ENCODE results near the gene PLXNA2. TPM values are rescaled to one million over a fixed set of nuclear protein-coding genes. Genes with fewer than 3 reads are reported as not detected.

Gene PLXNA2
- total RNA-seq, 2 donors from 2014 or later: 23.4 to 40.6 TPM

GRCh38 chr1:208100106-208100505 lies 144.1 kb downstream of the PLXNA2 start:
- intact Hi-C loops (cut with DNase I): loop anchor here in 1 of 2 donors (1.0 kb wide), 1 partner anchor 92 kb away; no protein-coding TSS in a partner anchor
- peak; percentile 1 for DNase-seq (ENCODE audit: low spot score)

- intact Hi-C loops (cut with DNase I): loop anchor here in 1 of 2 donors (10.0 kb wide), 1 partner anchor 74 kb away; no protein-coding TSS in a partner anchor
- peak; percentile 26 for DNase-seq (ENCODE audit: low spot score)
Measured at GRCh38 chr1:208098773-208099172, 145.4 kb downstream of the PLXNA2 start.

GRCh38 chr1:208093754-208094719 lies 150.1 kb downstream of the PLXNA2 start:
- intact Hi-C loops (cut with DNase I): loop anchor here in 1 of 2 donors (10.0 kb wide), 1 partner anchor 69 kb away; no protein-coding TSS in a partner anchor
- peak; percentile 87 for DNase-seq (ENCODE audit: low spot score)

- DNase-seq (ENCODE audit: low spot score): no peak
- intact Hi-C loops (cut with DNase I): loop anchor here in 1 of 2 donors (10.0 kb wide), 1 partner anchor 68 kb away; no protein-coding TSS in a partner anchor
Measured at GRCh38 chr1:208093046-208093445, 151.1 kb downstream of the PLXNA2 start.

- no peak for DNase-seq (ENCODE audit: low spot score)
- intact Hi-C loops (cut with DNase I): loop anchor here in 1 of 2 donors (10.0 kb wide), 1 partner anchor 66 kb away; no protein-coding TSS in a partner anchor
Measured at GRCh38 chr1:208090388-208091301, 153.5 kb downstream of the PLXNA2 start.

- intact Hi-C loops (cut with DNase I): loop anchor here in 1 of 2 donors (10.0 kb wide), 1 partner anchor 65 kb away; no protein-coding TSS in a partner anchor
- no peak for DNase-seq (ENCODE audit: low spot score)
Measured at GRCh38 chr1:208089761-208090370, 154.3 kb downstream of the PLXNA2 start.

GRCh38 chr1:208089149-208089548 lies 155.0 kb downstream of the PLXNA2 start:
- no peak for DNase-seq (ENCODE audit: low spot score)
- intact Hi-C loops (cut with DNase I): no loop called here

- intact Hi-C loops (cut with DNase I): no loop called here
- no peak for DNase-seq (ENCODE audit: low spot score)
Measured at GRCh38 chr1:208088319-208088718, 155.9 kb downstream of the PLXNA2 start.

GRCh38 chr1:208085655-208086515 lies 158.3 kb downstream of the PLXNA2 start:
- intact Hi-C loops (cut with DNase I): no loop called here
- DNase-seq (ENCODE audit: low spot score): peak; percentile 5

GRCh38 chr1:208084764-208085163 lies 159.4 kb downstream of the PLXNA2 start:
- intact Hi-C loops (cut with DNase I): no loop called here
- DNase-seq (ENCODE audit: low spot score): no peak

GRCh38 chr1:208084220-208084619 lies 160.0 kb downstream of the PLXNA2 start:
- intact Hi-C loops (cut with DNase I): no loop called here
- peak; percentile 72 for DNase-seq (ENCODE audit: low spot score)

- intact Hi-C loops (cut with DNase I): no loop called here
Measured at GRCh38 chr1:208083715-208084085, 160.5 kb downstream of the PLXNA2 start.

GRCh38 chr1:208083016-208083714 lies 161.0 kb downstream of the PLXNA2 start:
- DNase-seq (ENCODE audit: low spot score): peak; percentile 38
- intact Hi-C loops (cut with DNase I): no loop called here

More at GRCh38 chr1:208083715-208084085, 160.5 kb downstream of the PLXNA2 start:
- DNase-seq (ENCODE audit: low spot score): peak; percentile 0

GRCh38 chr1:208081972-208082371 lies 162.2 kb downstream of the PLXNA2 start:
- intact Hi-C loops (cut with DNase I): no loop called here

GRCh38 chr1:208080396-208081286 lies 163.5 kb downstream of the PLXNA2 start:
- intact Hi-C loops (cut with DNase I): no loop called here

More at GRCh38 chr1:208081972-208082371, 162.2 kb downstream of the PLXNA2 start:
- no peak for DNase-seq (ENCODE audit: low spot score)

GRCh38 chr1:208079161-208079560 lies 165.0 kb downstream of the PLXNA2 start:
- peak; percentile 63 for DNase-seq (ENCODE audit: low spot score)
- intact Hi-C loops (cut with DNase I): no loop called here

More at GRCh38 chr1:208080396-208081286, 163.5 kb downstream of the PLXNA2 start:
- peak; percentile 42 for DNase-seq (ENCODE audit: low spot score)

All from posterior vena cava (tissue), 2 donors.